SW480 (cell line): ENCODE data around the gene TRPV5.

Experiments used
- DNase-seq: peaks from one replicate; pipeline ENCODE4 v3.0.0-alpha.2; 2016; ENCODE audit warnings: low spot score

TRPV5 gene

GRCh38 chr7:142908921-142909890 is 24.3 kb downstream of the TRPV5 start:
- peak; percentile 71 for DNase-seq

- DNase-seq, result no peak
Measured at GRCh38 chr7:142908290-142908689, 25.3 kb downstream of the TRPV5 start.

- DNase-seq, result no peak
Measured at GRCh38 chr7:142906643-142907042, 26.9 kb downstream of the TRPV5 start.

- no peak for DNase-seq
Measured at GRCh38 chr7:142905759-142906158, 27.8 kb downstream of the TRPV5 start.

- DNase-seq, result no peak
Measured at GRCh38 chr7:142904128-142904527, 29.4 kb downstream of the TRPV5 start.

GRCh38 chr7:142901426-142902259 is 31.9 kb downstream of the TRPV5 start:
- no peak for DNase-seq

GRCh38 chr7:142899661-142900060 is 33.9 kb downstream of the TRPV5 start:
- no peak for DNase-seq

GRCh38 chr7:142898377-142899170 is 35.0 kb downstream of the TRPV5 start:
- no peak for DNase-seq

- DNase-seq, result no peak
Measured at GRCh38 chr7:142897691-142898090, 35.9 kb downstream of the TRPV5 start.

GRCh38 chr7:142896741-142897379 is 36.7 kb downstream of the TRPV5 start:
- no peak for DNase-seq

GRCh38 chr7:142896151-142896550 is 37.4 kb downstream of the TRPV5 start:
- no peak for DNase-seq

- DNase-seq, result no peak
Measured at GRCh38 chr7:142894985-142895593, 38.5 kb downstream of the TRPV5 start.

- no peak for DNase-seq
Measured at GRCh38 chr7:142894112-142894984, 39.2 kb downstream of the TRPV5 start.

- DNase-seq, result no peak
Measured at GRCh38 chr7:142892951-142893350, 40.6 kb downstream of the TRPV5 start.

- no peak for DNase-seq
Measured at GRCh38 chr7:142891490-142892082, 42.0 kb downstream of the TRPV5 start.

- no peak for DNase-seq
Measured at GRCh38 chr7:142890874-142891485, 42.6 kb downstream of the TRPV5 start.

- DNase-seq, result no peak
Measured at GRCh38 chr7:142889816-142890215, 43.7 kb downstream of the TRPV5 start.

GRCh38 chr7:142887282-142888015 is 46.1 kb downstream of the TRPV5 start:
- DNase-seq, result no peak

- DNase-seq, result peak; percentile 50
Measured at GRCh38 chr7:142886866-142887265, 46.7 kb downstream of the TRPV5 start.
